ENCODE measurements around the gene DRAM2. TPM values are rescaled to one million over a fixed set of nuclear protein-coding genes. Genes with fewer than 3 reads are reported as not detected.

DRAM2 gene
- total and polyA plus RNA-seq, 9 of the 15 experiments (the other 6 are each of a cell fraction or from before 2014, with no cell fraction given): 29.0 to 161 (median 53.5) TPM

- TF ChIP-seq CHD4 (IDR thresholded peaks at IDR 0.05; ENCODE audit: insufficient read depth, insufficient replicate concordance, low read depth, low read length, poor library complexity, severe bottlenecking) (no peak), FOS (IDR thresholded peaks at IDR 0.05; ENCODE audit: extremely low read depth, insufficient read length) (no peak), ZNF785 (CRISPR knock-in tag; IDR thresholded peaks at IDR 0.05) (no peak), RBM15 (IDR thresholded peaks at IDR 0.05; ENCODE audit: insufficient read depth, low read length) (no peak), L3MBTL2 (IDR thresholded peaks at IDR 0.05) (peak; percentile 89), SREBF1 (IDR thresholded peaks at IDR 0.05; ENCODE audit: borderline replicate concordance, low read depth, low read length) (no peak), SP2 (IDR thresholded peaks at IDR 0.05; ENCODE audit: extremely low read depth, low read depth, low read length, poor library complexity, severe bottlenecking) (no peak), ARID3B (CRISPR knock-in tag; IDR thresholded peaks at IDR 0.05; ENCODE audit: borderline replicate concordance) (no peak), RFX5 (IDR thresholded peaks at IDR 0.05; ENCODE audit: low read depth, low read length) (no peak), MBD2 (IDR thresholded peaks at IDR 0.05; ENCODE audit: borderline replicate concordance, low read depth) (no peak), SMAD3 (CRISPR knock-in tag; conservative IDR thresholded peaks at IDR 0.05) (no peak), HDAC2 (IDR thresholded peaks at IDR 0.05) (0 out of 2 replicates have a peak, but pooled peaks have one; percentile 47), ZSCAN32 (CRISPR knock-in tag; IDR thresholded peaks at IDR 0.05) (no peak), PRMT5 (CRISPR knock-in tag; IDR thresholded peaks at IDR 0.05) (no peak), ADNP (tag; IDR thresholded peaks at IDR 0.05) (no peak), RFX1 (IDR thresholded peaks at IDR 0.05) (no peak), PRPF4 (IDR thresholded peaks at IDR 0.05; ENCODE audit: insufficient read depth, low read depth, low read length, poor library complexity, severe bottlenecking) (no peak)
- TF ChIP-seq, protein P1, sequence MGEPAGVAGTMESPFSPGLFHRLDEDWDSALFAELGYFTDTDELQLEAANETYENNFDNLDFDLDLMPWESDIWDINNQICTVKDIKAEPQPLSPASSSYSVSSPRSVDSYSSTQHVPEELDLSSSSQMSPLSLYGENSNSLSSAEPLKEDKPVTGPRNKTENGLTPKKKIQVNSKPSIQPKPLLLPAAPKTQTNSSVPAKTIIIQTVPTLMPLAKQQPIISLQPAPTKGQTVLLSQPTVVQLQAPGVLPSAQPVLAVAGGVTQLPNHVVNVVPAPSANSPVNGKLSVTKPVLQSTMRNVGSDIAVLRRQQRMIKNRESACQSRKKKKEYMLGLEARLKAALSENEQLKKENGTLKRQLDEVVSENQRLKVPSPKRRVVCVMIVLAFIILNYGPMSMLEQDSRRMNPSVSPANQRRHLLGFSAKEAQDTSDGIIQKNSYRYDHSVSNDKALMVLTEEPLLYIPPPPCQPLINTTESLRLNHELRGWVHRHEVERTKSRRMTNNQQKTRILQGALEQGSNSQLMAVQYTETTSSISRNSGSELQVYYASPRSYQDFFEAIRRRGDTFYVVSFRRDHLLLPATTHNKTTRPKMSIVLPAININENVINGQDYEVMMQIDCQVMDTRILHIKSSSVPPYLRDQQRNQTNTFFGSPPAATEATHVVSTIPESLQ (CRISPR knock-in tag; IDR thresholded peaks at IDR 0.05): 0 out of 2 replicates have a peak, but pooled peaks have one; percentile 15
- TF ChIP-seq, protein P2, sequence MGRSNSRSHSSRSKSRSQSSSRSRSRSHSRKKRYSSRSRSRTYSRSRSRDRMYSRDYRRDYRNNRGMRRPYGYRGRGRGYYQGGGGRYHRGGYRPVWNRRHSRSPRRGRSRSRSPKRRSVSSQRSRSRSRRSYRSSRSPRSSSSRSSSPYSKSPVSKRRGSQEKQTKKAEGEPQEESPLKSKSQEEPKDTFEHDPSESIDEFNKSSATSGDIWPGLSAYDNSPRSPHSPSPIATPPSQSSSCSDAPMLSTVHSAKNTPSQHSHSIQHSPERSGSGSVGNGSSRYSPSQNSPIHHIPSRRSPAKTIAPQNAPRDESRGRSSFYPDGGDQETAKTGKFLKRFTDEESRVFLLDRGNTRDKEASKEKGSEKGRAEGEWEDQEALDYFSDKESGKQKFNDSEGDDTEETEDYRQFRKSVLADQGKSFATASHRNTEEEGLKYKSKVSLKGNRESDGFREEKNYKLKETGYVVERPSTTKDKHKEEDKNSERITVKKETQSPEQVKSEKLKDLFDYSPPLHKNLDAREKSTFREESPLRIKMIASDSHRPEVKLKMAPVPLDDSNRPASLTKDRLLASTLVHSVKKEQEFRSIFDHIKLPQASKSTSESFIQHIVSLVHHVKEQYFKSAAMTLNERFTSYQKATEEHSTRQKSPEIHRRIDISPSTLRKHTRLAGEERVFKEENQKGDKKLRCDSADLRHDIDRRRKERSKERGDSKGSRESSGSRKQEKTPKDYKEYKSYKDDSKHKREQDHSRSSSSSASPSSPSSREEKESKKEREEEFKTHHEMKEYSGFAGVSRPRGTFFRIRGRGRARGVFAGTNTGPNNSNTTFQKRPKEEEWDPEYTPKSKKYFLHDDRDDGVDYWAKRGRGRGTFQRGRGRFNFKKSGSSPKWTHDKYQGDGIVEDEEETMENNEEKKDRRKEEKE (IDR thresholded peaks at IDR 0.05; ENCODE audit: borderline replicate concordance in 1 of 2, control insufficient read depth in 1 of 2, low read depth in 2 of 2, low read length in 1 of 2): no peak
- TF ChIP-seq, protein P3, sequence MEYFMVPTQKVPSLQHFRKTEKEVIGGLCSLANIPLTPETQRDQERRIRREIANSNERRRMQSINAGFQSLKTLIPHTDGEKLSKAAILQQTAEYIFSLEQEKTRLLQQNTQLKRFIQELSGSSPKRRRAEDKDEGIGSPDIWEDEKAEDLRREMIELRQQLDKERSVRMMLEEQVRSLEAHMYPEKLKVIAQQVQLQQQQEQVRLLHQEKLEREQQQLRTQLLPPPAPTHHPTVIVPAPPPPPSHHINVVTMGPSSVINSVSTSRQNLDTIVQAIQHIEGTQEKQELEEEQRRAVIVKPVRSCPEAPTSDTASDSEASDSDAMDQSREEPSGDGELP (CRISPR knock-in tag; IDR thresholded peaks at IDR 0.05; ENCODE audit: borderline replicate concordance): no peak; the same call in 1 of the 2 replicates
These were observed 453 bp downstream of the DRAM2 start (continued) for GRCh38 chr1:111139324-111139955.

Data from K562 (cell line).